ENCODE results near the gene MTA1.

DNA sequence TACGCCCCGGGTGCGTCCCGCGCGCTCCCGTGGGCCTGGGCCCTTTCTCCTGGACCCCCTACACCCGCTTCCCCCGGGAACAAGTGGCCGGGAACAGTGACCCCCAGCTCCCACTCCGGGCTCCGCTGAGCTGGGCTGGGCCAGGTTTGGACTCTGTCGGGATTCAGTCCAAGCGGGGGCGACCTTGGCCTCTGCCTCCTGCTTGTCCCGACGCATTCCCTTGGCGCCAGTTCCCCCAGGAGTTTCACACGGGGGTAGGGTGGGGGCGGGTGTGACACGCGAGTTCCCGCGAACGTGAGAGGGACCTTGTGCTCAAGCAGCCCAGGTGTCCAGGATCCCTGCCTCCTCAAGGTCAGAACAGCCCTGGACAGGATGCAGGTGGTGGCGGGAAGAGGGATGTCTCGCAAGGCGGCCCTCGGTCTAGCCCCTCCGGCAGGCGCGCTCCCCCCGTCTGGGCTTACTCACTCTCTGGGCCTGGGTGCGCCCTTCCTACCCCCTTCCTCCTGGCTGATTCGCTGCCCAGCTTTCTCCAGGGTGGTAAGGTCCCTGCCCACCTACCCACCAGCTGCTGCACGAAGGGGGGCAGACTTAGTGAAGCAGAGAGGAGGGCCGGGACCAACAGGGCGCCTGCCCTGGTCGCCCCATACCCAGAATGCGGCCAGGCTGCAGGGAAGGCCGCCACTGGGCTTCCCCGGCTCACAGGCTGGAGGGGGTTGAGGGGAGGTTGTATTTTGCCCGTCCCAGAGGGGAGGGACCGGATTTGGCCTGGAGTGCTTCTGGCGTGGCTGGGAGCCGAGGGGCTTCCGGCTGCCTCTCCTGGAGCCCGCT is 55.9 kb downstream of the MTA1 start:
- no peak for TF ChIP-seq EZH2 (IDR thresholded peaks at IDR 0.05; ENCODE audit: insufficient read depth, poor library complexity, severe bottlenecking)
- no peak for TF ChIP-seq EZH2phosphoT487 (IDR thresholded peaks at IDR 0.05; ENCODE audit: insufficient read depth, low read depth)
